Osteoblast (primary cell): ENCODE measurements around the gene TXNDC11. TPM values are rescaled to one million over a fixed set of nuclear protein-coding genes. Genes with fewer than 3 reads are reported as not detected.

Experiments used
- DNase-seq: peaks from one replicate; pipeline ENCODE4 v3.0.0; 2011; ENCODE audit warnings: low spot score, mixed read lengths; ENCODE audit not compliant: insufficient read length; ENCODE audit errors: missing footprints
- H2AFZ ChIP-seq: 2 replicates; pipeline ENCODE4 v1.6.0; 2011; ENCODE audit warnings: mild to moderate bottlenecking, low read length
- H3K27ac ChIP-seq: 2 replicates; pipeline ENCODE4 v1.5.1; 2011; ENCODE audit warnings: mild to moderate bottlenecking, low read depth, low read length, moderate library complexity
- H3K27me3 ChIP-seq: 2 replicates; pipeline ENCODE4 v1.6.0; 2012; ENCODE audit warnings: mild to moderate bottlenecking, control low read depth, inconsistent platforms, low read length, moderate library complexity; ENCODE audit not compliant: insufficient read depth
- H3K36me3 ChIP-seq: 2 replicates; pipeline ENCODE4 v1.5.1; 2011; ENCODE audit warnings: mild to moderate bottlenecking, low read length, control low read depth, moderate library complexity; ENCODE audit not compliant: insufficient read depth
- H3K4me1 ChIP-seq: 2 replicates; pipeline ENCODE4 v1.5.1; 2011; ENCODE audit warnings: mild to moderate bottlenecking, low read length, control low read depth, moderate library complexity; ENCODE audit not compliant: insufficient read depth
- H3K4me2 ChIP-seq: 2 replicates; pipeline ENCODE4 v1.6.0; 2011; ENCODE audit warnings: mild to moderate bottlenecking, low read length; ENCODE audit not compliant: insufficient read depth
- H3K4me3 ChIP-seq: fragments of 200-600 bp; sonication (generic); 3 replicates; pipeline ENCODE4 v1.5.1; 2012; ENCODE audit warnings: mild to moderate bottlenecking, low read length, inconsistent platforms; ENCODE audit not compliant: insufficient read depth
- H3K79me2 ChIP-seq: 2 replicates; pipeline ENCODE4 v1.6.0; 2012; ENCODE audit warnings: mild to moderate bottlenecking, low read length, control low read depth, inconsistent platforms; ENCODE audit not compliant: insufficient read depth
- H3K9me3 ChIP-seq: 2 replicates; pipeline ENCODE4 v1.5.1; 2011; ENCODE audit warnings: low read depth, low read length, control low read depth
- H4K20me1 ChIP-seq: 2 replicates; pipeline ENCODE4 v1.6.0; 2012; ENCODE audit warnings: mild to moderate bottlenecking, low read length, control low read depth; ENCODE audit not compliant: insufficient read depth
- total RNA-seq: library from RNA; depleted of rRNA; stranded (reverse); fragments of >200 nt; gene quantifications from 2 replicates; pipeline ENCODE4 v1.2.3, GENCODE V29; 2012
- TF ChIP-seq, protein P1 (sequence below): IDR thresholded peaks from 2 replicates; pipeline ENCODE4 v1.5.1; 2011; ENCODE audit warnings: mild to moderate bottlenecking, low read depth, low read length, moderate library complexity; ENCODE audit errors: extremely low read depth

The TXNDC11 gene
- total RNA-seq, 1 donor = 26.1 TPM

GRCh38 chr16:11691771-11692170 lies 50.9 kb downstream of the TXNDC11 start:
- no peak overlapping the region for H3K4me2 ChIP-seq
- no peaks in the 10 kb centered on the region for H3K27me3 ChIP-seq
- peaks cover 7% of the 10 kb centered on the region for H3K4me1 ChIP-seq
- TF ChIP-seq, protein P1, sequence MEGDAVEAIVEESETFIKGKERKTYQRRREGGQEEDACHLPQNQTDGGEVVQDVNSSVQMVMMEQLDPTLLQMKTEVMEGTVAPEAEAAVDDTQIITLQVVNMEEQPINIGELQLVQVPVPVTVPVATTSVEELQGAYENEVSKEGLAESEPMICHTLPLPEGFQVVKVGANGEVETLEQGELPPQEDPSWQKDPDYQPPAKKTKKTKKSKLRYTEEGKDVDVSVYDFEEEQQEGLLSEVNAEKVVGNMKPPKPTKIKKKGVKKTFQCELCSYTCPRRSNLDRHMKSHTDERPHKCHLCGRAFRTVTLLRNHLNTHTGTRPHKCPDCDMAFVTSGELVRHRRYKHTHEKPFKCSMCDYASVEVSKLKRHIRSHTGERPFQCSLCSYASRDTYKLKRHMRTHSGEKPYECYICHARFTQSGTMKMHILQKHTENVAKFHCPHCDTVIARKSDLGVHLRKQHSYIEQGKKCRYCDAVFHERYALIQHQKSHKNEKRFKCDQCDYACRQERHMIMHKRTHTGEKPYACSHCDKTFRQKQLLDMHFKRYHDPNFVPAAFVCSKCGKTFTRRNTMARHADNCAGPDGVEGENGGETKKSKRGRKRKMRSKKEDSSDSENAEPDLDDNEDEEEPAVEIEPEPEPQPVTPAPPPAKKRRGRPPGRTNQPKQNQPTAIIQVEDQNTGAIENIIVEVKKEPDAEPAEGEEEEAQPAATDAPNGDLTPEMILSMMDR = no peak
- H4K20me1 ChIP-seq = peaks cover 14% of the 10 kb centered on the region
- peaks cover 33% of the 10 kb centered on the region for H3K36me3 ChIP-seq
- H3K79me2 ChIP-seq = peaks cover 31% of the 10 kb centered on the region
- H3K4me3 ChIP-seq = no peak overlapping the region
- no peak overlapping the region for H2AFZ ChIP-seq
- no peak overlapping the region for H3K27ac ChIP-seq
- no peaks in the 10 kb centered on the region for H3K9me3 ChIP-seq
- no peak for DNase-seq

DNA sequence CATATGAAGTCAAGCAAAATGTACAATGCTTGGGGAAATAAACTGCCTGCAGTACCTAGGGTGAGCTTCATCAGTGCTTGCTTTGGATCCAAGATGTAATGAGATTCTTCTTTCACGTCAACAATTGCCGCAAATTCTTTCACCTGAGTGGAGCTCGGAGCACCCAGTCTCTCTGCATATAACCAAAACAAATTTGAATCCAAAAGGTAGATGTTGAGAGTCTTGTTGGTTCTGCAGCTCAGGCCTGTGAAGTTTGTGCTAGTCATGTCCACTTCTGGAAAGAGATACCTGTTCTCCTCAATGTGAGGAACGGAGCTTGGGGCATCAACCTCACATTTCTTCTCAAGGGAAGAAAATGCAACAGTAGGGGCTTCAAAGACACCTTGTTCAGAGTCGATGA lies 51.4 kb downstream of the TXNDC11 start:
- peaks cover 29% of the 10 kb centered on the region for H3K79me2 ChIP-seq
- H3K36me3 ChIP-seq = peaks cover 33% of the 10 kb centered on the region
- H3K9me3 ChIP-seq = no peaks in the 10 kb centered on the region
- H3K27me3 ChIP-seq = no peaks in the 10 kb centered on the region
- no peak for DNase-seq
- H3K27ac ChIP-seq = no peak overlapping the region
- TF ChIP-seq, protein P1 = no peak
- no peak overlapping the region for H3K4me2 ChIP-seq
- peaks cover 11% of the 10 kb centered on the region for H3K4me1 ChIP-seq
- no peak overlapping the region for H2AFZ ChIP-seq
- peaks cover 12% of the 10 kb centered on the region for H4K20me1 ChIP-seq
- no peak overlapping the region for H3K4me3 ChIP-seq

DNA sequence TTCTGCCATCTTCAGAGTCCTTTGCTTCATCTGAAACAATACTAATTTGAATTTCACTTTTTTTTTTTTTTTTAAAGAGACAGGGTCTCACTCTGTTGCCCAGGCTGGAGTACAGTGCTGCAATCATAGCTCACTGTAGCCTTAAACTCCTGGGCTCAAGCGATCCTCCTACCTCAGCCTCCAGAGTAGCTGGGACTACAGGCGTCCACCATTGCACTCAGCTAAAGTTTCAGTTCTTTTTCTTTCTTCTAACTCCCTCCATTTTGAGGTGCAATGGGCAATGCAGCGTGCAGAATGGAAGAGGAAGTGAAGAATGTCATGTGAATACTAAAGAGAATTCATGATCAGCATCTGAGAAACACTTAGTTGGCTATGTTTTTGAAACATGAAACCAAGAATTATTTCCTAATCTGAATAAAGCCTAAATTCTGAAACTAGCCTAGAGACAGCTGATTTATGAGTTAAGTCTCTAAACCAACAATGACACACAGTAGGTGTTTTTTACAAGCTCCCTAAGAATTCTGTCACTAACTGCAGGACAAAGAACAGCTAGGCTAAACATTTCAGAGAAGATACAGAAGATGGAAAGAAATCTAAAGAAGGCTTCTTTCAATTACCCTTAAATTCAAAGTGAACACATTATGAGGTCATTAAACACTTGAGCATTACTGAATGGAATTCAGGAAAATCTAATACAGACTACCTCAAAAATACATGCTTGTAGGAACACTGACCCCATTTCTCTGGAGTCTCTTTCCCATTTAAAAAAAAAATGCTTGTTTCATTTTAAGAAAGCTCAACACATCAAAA lies 53.4 kb downstream of the TXNDC11 start:
- Histone ChIP-seq H2AFZ (no peak overlapping the region), H3K27me3 (no peaks in the 10 kb centered on the region), H3K36me3 (peaks cover 40% of the 10 kb centered on the region), H3K9me3 (no peaks in the 10 kb centered on the region), H3K27ac (no peak overlapping the region), H4K20me1 (peaks cover 17% of the 10 kb centered on the region), H3K4me2 (no peak overlapping the region), H3K4me1 (peaks cover 11% of the 10 kb centered on the region), H3K79me2 (peaks cover 23% of the 10 kb centered on the region), H3K4me3 (no peak overlapping the region)
- DNase-seq = peak; percentile 21
- TF ChIP-seq, protein P1 = no peak

- no peak overlapping the region for H3K27ac ChIP-seq
Observed at GRCh38 chr16:11688520-11688886, 54.2 kb downstream of the TXNDC11 start.

More at GRCh38 chr16:11688520-11688886, 54.2 kb downstream of the TXNDC11 start:
- no peak overlapping the region for H3K4me3 ChIP-seq
- peaks cover 47% of the 10 kb centered on the region for H3K36me3 ChIP-seq
- TF ChIP-seq, protein P1 = no peak
- peaks cover 23% of the 10 kb centered on the region for H3K79me2 ChIP-seq
- no peak overlapping the region for H2AFZ ChIP-seq
- H3K4me1 ChIP-seq = peaks cover 11% of the 10 kb centered on the region
- no peak overlapping the region for H3K4me2 ChIP-seq
- DNase-seq = no peak
- peaks cover 17% of the 10 kb centered on the region for H4K20me1 ChIP-seq
- H3K9me3 ChIP-seq = no peaks in the 10 kb centered on the region
- H3K27me3 ChIP-seq = no peaks in the 10 kb centered on the region
